DMS153 (cell line): ENCODE measurements around the gene HLF.
"Not testable (repeated sequence)": the region's sequence is repeated elsewhere in the genome, so short reads cannot be mapped to it uniquely, and the experiment has no call there.

Source experiments
- DNase-seq: peaks from one replicate; lab custom pipeline; 2025; lab: John Stamatoyannopoulos, UW

The HLF gene

DNA sequence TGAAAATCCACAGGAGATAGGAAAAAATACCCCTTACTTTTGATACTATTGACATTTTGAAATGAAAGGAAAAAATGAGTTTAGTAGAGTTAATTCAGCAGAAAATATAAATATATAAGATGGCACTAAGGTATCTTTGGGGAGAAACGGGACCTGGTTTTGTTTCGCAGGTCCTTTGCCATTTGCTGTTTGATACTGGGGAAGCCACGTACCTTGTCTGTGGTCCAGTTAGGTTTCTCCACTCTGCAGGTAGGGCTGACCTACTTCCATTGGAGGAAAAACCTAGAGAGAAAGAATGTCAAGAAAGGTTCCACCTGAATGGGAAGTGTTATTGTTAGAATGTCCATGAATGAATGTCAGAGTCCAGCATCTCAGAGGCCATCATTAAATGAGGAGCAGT lies 48.1 kb downstream of the HLF start:
- DNase-seq = no peak

DNA sequence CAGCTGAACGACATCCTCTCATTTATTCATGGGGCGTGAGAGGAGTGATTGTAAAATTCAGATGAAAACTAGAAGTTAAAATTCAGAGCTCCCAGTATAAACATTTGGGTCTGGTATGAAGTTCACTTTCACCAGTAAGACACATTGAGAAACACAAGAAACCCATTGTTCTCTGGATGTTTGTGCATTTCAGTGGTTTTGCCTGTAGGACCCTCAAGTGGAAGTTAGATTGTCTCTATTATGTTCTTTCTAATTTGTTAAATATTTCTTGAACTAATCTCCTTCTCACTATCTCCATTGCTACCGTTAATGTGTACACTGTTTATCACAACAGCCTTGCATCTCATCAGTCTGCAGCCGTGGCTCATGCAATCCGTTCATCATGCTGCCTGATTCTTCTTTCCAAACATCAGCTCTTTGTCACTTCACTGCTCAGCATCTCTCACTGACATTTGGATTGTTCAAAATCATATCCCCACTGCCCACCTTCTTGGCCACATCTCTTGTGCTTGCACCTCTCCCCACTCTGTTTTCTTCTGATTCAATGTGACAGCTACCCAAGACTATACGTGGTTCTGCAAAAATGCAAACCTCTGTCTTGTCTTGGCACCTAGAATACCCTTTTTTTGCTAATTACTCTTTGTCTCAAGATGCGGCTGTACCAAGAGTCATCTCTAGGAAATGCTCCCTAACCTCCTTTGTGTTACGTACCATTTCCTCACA lies 49.5 kb downstream of the HLF start:
- DNase-seq = no peak

DNA sequence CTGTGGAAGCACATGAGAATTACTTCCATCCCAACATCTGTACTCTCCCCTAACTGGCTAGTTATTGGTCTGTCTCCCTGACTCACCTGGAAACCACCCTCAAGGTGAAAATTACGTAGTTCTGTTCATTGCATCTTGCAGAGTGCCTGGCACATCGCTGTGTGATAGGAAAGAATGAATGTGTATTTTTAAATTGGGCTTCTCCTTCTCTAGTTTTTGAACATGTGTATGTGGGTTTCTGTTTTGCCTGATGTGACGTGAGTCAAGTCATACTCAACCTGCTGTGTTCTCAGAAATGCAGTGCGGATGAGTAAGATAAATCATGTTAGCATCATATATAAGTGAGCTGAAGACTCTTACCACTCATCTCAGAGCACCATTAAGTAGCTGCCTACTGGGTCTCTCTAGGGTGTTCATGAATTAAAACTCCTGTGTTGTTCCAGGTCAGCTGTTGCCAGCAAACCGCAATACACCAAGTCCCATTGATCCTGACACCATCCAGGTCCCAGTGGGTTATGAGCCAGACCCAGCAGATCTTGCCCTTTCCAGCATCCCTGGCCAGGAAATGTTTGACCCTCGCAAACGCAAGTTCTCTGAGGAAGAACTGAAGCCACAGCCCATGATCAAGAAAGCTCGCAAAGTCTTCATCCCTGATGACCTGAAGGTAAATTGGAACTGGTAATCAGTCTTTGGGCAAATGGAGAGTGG lies 50.2 kb downstream of the HLF start:
- DNase-seq = no peak

DNA sequence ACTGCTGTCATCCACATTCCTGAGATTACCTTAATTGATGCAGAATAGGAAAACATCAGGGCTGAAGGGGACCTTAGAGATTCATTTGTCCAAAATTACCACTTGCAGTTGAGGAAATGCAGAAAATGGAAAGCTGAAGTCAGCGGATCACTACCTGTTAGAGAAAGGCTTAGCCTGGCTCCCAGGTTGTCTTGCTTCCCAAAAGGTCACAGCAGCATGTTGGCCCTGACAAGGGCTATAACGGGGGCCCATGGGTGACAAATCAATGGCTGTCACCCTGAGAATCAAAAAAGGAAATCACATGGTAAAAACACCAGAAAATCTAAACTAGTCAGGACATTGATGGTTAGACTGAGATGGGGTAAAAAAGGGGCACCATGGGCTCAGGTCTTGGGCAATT lies 51.7 kb downstream of the HLF start:
- no peak for DNase-seq

DNA sequence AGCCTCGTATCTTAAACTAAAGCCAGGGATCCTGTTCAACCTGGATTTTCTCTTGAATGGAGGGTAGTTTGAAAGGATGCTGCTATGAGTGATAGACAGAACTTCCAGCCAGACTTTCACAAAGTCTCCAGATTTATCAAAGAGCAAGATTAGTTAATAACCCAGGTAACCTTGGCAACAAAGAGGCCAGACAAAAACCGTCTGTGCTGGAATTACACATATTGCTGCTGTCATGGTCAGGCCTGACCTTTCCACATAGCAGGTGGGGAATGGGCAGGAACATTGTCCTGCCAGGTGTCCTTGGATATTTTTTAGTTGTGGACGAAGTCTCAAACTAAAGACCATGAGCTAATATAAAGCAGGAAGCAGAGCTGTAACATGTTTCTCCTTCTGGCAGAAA lies 52.5 kb downstream of the HLF start:
- DNase-seq = no peak

DNA sequence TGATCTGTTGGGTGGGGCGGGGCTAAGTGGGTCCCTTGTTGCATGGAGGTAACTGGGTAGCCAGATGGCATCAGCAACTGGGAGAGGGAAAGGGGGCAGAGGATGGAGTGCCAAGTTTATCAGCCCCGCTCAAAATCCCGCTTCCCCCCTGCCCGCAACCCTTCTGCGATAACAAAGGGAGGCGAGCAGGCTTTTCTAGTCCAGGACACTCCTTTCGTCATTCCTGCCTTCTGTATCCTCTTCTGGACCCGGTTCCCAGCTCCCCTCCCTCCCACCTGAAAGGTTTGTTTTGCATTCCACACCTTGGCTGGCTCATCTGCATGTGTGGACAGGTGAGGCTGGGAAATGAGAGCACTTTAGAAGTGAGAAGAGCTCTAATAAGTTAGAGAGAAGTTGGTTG lies 53.3 kb downstream of the HLF start:
- no peak for DNase-seq

DNA sequence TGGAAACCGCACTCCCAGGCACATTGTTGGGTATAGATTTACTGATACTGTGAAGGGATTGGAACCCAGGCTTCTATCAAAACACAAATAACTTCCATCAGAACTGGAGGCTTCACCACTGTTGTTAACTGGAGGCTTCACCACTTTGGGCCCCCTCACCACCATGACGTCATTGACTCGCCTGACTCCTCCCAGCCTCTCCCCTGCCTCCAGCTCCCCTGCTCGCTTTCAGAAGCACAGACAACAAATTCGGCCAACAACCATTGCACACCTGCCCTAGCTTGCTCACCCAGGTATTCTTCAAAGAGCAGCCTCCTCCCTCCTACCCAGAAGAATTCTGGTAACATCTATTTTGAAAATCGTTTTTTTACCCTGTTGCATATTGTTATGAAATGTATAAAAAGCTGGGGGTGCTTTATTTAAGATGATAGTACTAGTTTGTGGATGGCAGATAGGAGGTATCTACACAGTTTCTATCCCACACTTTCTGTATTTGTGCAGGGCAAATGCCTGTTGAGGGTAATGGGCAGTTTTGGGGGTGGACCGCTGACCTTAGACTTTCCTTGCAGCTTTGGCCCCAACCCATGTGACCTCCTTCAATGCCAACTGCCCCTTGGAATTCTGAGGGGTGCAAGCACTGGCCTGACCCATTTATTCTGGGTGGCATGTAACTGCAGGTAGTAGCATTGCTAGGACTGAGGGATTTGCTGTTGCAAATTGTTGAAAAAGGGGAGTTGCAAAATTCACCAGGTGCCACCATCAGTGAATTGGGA lies 54.1 kb downstream of the HLF start:
- DNase-seq = no peak

DNA sequence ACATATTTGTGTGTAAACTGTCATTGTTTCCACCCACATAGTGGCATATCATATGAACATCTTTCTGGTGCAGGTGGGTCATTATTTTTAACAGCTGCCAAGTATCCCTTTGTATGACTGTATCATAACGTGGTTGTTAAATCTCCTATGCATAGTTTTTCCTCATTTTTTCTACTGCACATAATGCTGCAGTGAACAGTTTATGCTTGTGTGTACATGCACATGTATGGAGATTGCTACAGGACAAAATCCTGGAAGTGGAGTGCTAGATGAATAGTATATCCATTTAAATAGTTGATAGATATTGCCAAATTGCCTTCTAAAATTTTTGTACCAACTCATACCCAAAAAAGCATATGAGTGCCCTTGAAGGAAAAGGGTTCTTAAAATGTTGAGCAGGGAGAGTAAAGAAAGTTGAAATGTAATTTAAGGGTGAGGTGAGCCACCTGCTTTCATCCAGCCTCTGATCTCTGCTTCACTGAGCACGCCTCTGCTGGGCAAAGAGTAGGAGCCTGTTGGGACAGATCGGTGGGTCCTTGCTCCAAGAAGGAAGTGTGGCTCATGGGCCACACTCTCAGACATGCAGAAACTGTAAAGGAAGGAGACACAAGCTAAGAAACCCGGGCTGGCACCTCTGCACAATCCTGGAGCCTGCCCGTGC lies 55.3 kb downstream of the HLF start:
- DNase-seq = no peak

DNA sequence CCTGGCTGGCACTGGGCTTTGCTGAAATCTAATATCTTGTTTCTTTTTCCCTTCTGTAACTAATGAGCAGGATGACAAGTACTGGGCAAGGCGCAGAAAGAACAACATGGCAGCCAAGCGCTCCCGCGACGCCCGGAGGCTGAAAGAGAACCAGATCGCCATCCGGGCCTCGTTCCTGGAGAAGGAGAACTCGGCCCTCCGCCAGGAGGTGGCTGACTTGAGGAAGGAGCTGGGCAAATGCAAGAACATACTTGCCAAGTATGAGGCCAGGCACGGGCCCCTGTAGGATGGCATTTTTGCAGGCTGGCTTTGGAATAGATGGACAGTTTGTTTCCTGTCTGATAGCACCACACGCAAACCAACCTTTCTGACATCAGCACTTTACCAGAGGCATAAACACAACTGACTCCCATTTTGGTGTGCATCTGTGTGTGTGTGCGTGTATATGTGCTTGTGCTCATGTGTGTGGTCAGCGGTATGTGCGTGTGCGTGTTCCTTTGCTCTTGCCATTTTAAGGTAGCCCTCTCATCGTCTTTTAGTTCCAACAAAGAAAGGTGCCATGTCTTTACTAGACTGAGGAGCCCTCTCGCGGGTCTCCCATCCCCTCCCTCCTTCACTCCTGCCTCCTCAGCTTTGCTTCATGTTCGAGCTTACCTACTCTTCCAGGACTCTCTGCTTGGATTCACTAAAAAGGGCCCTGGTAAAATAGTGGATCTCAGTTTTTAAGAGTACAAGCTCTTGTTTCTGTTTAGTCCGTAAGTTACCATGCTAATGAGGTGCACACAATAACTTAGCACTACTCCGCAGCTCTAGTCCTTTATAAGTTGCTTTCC lies 56.0 kb downstream of the HLF start:
- DNase-seq = no peak

DNA sequence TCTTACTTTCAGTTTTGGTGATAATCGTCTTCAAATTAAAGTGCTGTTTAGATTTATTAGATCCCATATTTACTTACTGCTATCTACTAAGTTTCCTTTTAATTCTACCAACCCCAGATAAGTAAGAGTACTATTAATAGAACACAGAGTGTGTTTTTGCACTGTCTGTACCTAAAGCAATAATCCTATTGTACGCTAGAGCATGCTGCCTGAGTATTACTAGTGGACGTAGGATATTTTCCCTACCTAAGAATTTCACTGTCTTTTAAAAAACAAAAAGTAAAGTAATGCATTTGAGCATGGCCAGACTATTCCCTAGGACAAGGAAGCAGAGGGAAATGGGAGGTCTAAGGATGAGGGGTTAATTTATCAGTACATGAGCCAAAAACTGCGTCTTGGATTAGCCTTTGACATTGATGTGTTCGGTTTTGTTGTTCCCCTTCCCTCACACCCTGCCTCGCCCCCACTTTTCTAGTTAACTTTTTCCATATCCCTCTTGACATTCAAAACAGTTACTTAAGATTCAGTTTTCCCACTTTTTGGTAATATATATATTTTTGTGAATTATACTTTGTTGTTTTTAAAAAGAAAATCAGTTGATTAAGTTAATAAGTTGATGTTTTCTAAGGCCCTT lies 56.8 kb downstream of the HLF start:
- no peak for DNase-seq

DNA sequence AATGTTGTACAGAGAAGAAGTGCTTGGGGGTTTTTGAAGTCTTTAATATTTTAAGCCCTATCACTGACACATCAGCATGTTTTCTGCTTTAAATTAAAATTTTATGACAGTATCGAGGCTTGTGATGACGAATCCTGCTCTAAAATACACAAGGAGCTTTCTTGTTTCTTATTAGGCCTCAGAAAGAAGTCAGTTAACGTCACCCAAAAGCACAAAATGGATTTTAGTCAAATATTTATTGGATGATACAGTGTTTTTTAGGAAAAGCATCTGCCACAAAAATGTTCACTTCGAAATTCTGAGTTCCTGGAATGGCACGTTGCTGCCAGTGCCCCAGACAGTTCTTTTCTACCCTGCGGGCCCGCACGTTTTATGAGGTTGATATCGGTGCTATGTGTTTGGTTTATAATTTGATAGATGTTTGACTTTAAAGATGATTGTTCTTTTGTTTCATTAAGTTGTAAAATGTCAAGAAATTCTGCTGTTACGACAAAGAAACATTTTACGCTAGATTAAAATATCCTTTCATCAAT lies 57.8 kb downstream of the HLF start:
- no peak for DNase-seq

DNA sequence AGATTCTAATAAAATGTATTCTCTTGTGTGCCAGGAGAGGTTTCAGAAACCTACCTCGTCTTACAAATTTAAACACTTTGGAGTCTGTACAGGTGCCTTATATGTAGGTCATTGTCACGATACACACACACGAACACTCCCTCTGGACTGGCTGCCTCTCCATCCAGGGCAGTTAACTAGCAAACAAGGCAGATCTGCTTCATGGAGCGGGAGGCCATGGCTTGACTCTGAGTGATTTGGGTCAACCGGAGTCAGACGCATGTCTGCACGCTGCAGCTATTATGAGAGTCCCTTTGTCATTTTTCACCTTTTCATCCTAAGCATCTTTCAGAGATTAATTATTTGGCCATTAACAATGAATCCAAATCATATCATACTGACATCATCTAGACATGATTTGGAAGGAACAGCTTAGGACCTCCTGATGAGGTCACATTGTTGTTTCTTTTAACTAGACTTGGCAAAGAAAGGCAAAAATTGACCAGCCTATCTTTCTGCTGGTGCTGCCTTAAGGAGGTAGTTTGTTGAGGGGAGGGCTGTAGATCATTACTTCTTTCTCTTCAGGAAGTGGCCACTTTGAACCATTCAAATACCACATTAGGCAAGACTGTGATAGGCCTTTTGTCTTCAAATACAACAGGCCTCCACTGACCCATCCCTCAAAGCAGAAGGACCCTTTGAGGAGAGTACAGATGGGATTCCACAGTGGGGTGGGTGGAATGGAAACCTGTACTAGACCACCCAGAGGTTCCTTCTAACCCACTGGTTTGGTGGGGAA lies 58.9 kb downstream of the HLF start:
- no peak for DNase-seq

DNA sequence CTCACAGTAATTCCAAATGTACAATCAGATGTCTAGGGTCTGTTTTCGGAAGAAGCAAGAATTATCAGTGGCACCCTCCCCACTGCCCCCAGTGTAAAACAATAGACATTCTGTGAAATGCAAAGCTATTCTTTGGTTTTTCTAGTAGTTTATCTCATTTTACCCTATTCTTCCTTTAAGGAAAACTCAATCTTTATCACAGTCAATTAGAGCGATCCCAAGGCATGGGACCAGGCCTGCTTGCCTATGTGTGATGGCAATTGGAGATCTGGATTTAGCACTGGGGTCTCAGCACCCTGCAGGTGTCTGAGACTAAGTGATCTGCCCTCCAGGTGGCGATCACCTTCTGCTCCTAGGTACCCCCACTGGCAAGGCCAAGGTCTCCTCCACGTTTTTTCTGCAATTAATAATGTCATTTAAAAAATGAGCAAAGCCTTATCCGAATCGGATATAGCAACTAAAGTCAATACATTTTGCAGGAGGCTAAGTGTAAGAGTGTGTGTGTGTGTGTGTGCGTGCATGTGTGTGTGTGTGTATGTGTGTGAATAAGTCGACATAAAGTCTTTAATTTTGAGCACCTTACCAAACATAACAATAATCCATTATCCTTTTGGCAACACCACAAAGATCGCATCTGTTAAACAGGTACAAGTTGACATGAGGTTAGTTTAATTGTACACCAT lies 59.7 kb downstream of the HLF start:
- DNase-seq = no peak

DNA sequence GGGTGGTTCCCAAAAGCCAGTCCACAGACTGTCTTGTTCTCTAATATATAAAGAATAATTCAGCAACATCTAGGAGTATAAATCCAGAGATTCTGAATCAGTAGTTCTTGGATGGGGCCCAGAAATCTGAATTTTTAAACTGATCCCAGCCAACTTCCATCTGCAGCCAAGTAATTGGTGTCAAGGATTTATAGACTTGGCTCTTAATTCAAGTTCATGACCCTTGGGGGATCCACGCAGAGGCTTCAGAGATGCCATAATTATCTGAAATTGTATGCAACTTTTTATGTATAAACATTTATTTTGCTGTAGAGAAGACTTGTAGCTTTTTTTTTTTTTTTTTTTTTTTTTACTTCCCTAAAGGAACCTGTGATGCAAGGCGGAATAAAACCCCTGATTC lies 60.6 kb downstream of the HLF start:
- no peak for DNase-seq

DNA sequence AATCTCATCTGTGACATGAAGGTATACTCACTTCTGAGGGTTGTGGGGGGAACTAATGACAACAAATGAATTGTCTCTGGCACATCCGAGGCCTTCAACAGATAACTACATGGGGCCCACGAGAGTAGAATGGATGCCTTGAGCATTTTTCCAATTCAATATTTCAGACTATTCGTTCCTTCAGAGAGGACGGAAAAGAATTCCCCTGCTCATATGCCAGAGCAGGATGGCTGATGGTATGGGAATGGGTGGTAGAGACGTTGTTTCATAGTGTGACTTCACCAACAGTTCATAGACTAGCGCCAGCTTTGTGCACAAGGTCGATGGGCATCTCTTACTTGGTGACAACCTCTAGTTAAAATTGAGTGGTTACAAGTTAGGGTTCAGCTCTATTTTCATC lies 61.3 kb downstream of the HLF start:
- DNase-seq = no peak

DNA sequence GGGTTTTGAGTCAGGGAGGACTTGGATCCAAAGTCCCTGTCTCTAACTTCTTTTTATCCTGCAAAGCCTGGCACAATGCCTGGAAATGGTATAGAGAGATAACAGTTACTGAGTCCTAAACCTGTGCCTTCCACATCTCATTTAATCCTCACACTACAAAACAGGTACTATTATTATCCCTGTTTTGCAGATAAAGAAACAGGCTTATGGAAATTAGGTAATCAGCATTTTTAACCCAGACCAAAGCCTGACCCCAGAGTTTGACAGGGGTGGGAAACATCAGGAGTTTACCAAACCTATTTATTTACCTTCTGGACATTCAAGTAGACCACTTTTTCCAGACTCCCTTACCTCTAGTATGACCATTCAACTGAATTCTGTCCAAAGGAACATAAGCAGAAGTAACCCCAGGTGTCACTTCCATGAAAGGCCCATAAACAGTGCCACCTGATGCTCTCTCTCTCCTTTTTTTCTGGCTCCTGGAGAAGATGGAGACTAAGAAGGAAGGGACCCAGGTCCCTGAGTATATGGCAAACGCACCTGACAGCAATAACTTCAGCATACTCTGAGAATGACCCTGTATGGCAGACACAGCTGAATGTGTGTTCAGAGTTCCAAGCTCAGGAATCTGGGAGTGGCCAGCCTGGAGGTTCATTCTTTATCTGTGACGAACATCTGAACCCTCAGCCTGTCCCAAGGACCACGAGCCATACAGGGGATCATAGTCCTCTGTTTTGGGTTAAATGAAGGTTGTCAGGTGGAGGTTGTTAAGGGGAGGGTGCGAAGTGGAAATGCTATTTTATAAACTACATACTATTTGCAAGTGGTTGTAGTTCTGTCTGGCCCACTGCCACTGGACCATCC lies 62.7 kb downstream of the HLF start:
- DNase-seq = no peak

DNA sequence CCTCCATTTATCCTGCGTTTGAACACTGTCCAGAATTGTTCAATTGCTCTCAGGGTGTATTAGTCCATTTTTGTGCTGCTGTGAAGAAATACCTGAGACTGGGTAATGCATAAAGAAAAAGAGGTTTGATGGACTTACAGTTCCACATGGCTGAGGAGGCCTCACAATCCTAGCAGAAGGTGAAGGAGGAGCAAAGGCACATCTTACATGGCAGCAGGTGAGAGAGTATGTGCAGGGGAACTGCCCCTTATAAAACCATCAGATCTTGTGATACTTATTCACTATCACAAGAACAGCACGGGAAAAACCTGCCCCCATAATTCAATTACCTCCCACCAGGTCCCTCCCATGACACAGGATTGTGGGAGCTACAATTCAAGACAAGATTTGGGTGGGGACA lies 63.8 kb downstream of the HLF start:
- not testable (repeated sequence) for DNase-seq

DNA sequence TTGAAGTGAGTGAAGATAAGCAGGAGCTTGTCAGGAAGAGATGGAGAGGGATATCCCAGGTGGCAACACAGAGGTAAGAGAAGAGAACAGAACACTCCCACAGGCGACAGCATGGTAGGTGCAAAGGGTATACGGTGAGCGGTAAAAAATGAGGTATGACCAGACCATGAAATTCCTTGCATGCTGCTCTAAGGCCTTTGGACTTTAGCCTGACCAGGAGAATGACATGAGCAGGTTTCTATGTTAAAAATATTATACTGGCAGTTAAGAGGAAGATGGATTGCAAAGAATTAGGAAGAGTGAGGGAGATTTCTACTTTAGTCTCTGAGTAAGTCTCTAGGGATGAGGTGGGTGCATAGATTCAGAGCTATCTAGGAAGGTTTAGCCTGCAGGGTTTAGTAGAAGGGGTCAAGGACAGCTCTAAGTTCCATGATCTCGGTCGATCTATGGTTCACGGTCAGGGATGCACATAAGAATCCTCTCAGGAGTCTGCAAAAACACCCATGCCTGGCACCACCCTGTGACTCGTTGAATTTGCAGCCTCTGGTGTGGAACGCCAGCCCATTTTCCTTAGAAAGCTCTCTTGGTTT lies 65.7 kb downstream of the HLF start:
- no peak for DNase-seq
